GM12892 (cell line): Measurements from ENCODE around the gene RPL31.
A peak's percentile ranks its signal among the peaks of the same experiment; 100 is the strongest.

ENCODE experiments used
- POLR2A ChIP-seq: IDR thresholded peaks from 2 replicates; pipeline ENCODE4 v1.6.1; 2011; ENCODE audit warnings: low read depth, low read length, control low read depth
- TAF1 ChIP-seq: IDR thresholded peaks from 2 replicates; pipeline ENCODE4 v1.6.1; 2011; ENCODE audit warnings: low read depth, mild to moderate bottlenecking, control low read depth, low read length, borderline replicate concordance

- TF ChIP-seq TAF1 (peak; percentile 100), POLR2A (peak; percentile 100)
Observed at GRCh38 chr2:101001691-101002561, at the start of gene RPL31.
